Keratinocyte (primary cell): ENCODE data around the gene ANGPT4. TPM values are rescaled to one million over a fixed set of nuclear protein-coding genes. Genes with fewer than 3 reads are reported as not detected.

Experiments
- DNase-seq: peaks from one replicate; pipeline ENCODE4 v3.0.0-alpha.2; 2011; ENCODE audit warnings: low read depth, missing footprints, low spot score
- FAIRE-seq: peaks from 2 replicates; lab custom pipeline; 2011; peaks lifted over from hg19 to GRCh38; lab: Jason Lieb, UNC
- H2AFZ ChIP-seq: 2 replicates; pipeline ENCODE4 v1.6.0; 2012; ENCODE audit warnings: low read length, control low read depth, inconsistent platforms; ENCODE audit not compliant: control insufficient read depth
- H3K27ac ChIP-seq: 2 replicates; pipeline ENCODE4 v1.5.1; 2011; ENCODE audit warnings: low read length; ENCODE audit not compliant: control insufficient read depth, insufficient read depth
- H3K27me3 ChIP-seq: 3 replicates; pipeline ENCODE4 v1.6.0; 2011; ENCODE audit warnings: low read length; ENCODE audit not compliant: control insufficient read depth, insufficient read depth; ENCODE audit errors: extremely low read depth
- H3K36me3 ChIP-seq, 2 experiments: 2 replicates in 1 of 2; 3 replicates in 1 of 2; pipeline ENCODE4 v1.5.1; 2011; ENCODE audit warnings: low read length in 2 of 2, mild to moderate bottlenecking in 1 of 2; ENCODE audit not compliant: control insufficient read depth in 2 of 2, insufficient read depth in 2 of 2; ENCODE audit errors: extremely low read depth in 1 of 2
- H3K4me1 ChIP-seq: 3 replicates; pipeline ENCODE4 v1.5.1; 2011; ENCODE audit warnings: low read length; ENCODE audit not compliant: control insufficient read depth, insufficient read depth; ENCODE audit errors: extremely low read depth
- H3K4me2 ChIP-seq: 3 replicates; pipeline ENCODE4 v1.6.0; 2011; ENCODE audit warnings: low read depth, low read length; ENCODE audit not compliant: control insufficient read depth, insufficient read depth; ENCODE audit errors: extremely low read depth
- H3K4me3 ChIP-seq, 3 experiments: fragments of 200-600 bp in 1 of 3; sonication (generic) in 1 of 3; 2 replicates in 2 of 3; 3 replicates in 1 of 3; pipeline ENCODE4 v1.5.1; 2011 to 2016; ENCODE audit warnings: low read length in 3 of 3, mild to moderate bottlenecking in 3 of 3, control low read depth in 2 of 3, inconsistent platforms in 1 of 3, low read depth in 1 of 3, mixed read lengths in 1 of 3, mixed run types in 1 of 3, moderate library complexity in 1 of 3; ENCODE audit not compliant: control insufficient read depth in 2 of 3, insufficient read depth in 2 of 3; ENCODE audit errors: extremely low read depth in 1 of 3
- H3K79me2 ChIP-seq: 2 replicates; pipeline ENCODE4 v1.6.0; 2012; ENCODE audit warnings: low read length; ENCODE audit not compliant: control insufficient read depth, insufficient read depth
- H3K9ac ChIP-seq: 3 replicates; pipeline ENCODE4 v1.6.0; 2011; ENCODE audit warnings: low read length; ENCODE audit not compliant: control insufficient read depth, insufficient read depth; ENCODE audit errors: extremely low read depth
- H3K9me1 ChIP-seq: 3 replicates; pipeline ENCODE4 v1.6.0; 2011; ENCODE audit warnings: low read length; ENCODE audit not compliant: control insufficient read depth, insufficient read depth; ENCODE audit errors: extremely low read depth
- H3K9me3 ChIP-seq: 2 replicates; pipeline ENCODE4 v1.5.1; 2012; ENCODE audit warnings: low read depth, low read length; ENCODE audit not compliant: control insufficient read depth
- H4K20me1 ChIP-seq: 3 replicates; pipeline ENCODE4 v1.6.0; 2011; ENCODE audit warnings: low read length; ENCODE audit not compliant: control insufficient read depth, insufficient read depth; ENCODE audit errors: extremely low read depth
- CTCF ChIP-seq, 3 experiments: IDR thresholded peaks in 1 of 3; conservative IDR thresholded peaks in 1 of 3; optimal IDR thresholded peaks in 1 of 3; 2 replicates in 2 of 3; 3 replicates in 1 of 3; pipeline versions ENCODE3 to v1.5.1; 2011; ENCODE audit warnings: low read length in 3 of 3, mild to moderate bottlenecking in 3 of 3, moderate library complexity in 2 of 3, control low read depth in 1 of 3, inconsistent platforms in 1 of 3; ENCODE audit not compliant: insufficient read depth in 2 of 3; ENCODE audit errors: extremely low read depth in 1 of 3
- EZH2 ChIP-seq: IDR thresholded peaks from one replicate; pipeline ENCODE4 v1.6.1; 2012; ENCODE audit warnings: inconsistent platforms, mild to moderate bottlenecking, low read length, moderate library complexity
- dilution Hi-C: fragments of 300-500 bp; cut with MboI; formaldehyde crosslinking; loops from one replicate; pipeline ENCODE4 v1.7.0; 2020; ENCODE audit warnings: low sequenced_read_pairs; ENCODE audit not compliant: extremely low pct_ligation_motif_present
- polyA plus RNA-seq, 5 experiments: library from polyadenylated mRNA; depleted of rRNA in 3 of 5; stranded (reverse) in 3 of 5; stranded (forward) in 1 of 5; unstranded in 1 of 5; fragments of >200 nt; gene quantifications; 1 replicate in 1 of 5; 2 replicates in 3 of 5; 3 replicates in 1 of 5; pipeline versions ENCODE4 v1.2.1 to v1.2.3, GENCODE V29; 2011 to 2012; ENCODE audit warnings: missing spikeins in 2 of 5, low read depth in 1 of 5, low replicate concordance in 1 of 5

ANGPT4 gene
- polyA plus RNA-seq, 1 donor (not counting 4 experiments of a cell fraction or from before 2014, with no cell fraction given): not detected

GRCh38 chr20:922781-923180 is 6.6 kb upstream of the ANGPT4 start:
- Histone ChIP-seq H3K79me2 (no peaks in the 10 kb centered on the region), H3K9me3 (no peaks in the 10 kb centered on the region), H3K4me3 (no peak overlapping the region), H3K36me3 (no peaks in the 10 kb centered on the region), H3K4me1 (no peaks in the 10 kb centered on the region), H3K9ac (no peak overlapping the region), H4K20me1 (no peaks in the 10 kb centered on the region), H3K9me1 (no peaks in the 10 kb centered on the region), H3K27me3 (no peaks in the 10 kb centered on the region), H3K27ac (no peak overlapping the region), H3K4me2 (no peak overlapping the region), H2AFZ (no peak overlapping the region)
- DNase-seq (no peak), FAIRE-seq (no peak)
- no peak for TF ChIP-seq EZH2
- no peak for TF ChIP-seq CTCF (optimal IDR thresholded peaks at IDR 0.05 in 1 of 3, IDR thresholded peaks at IDR 0.05 in 1 of 3, conservative IDR thresholded peaks at IDR 0.05 in 1 of 3; ENCODE audit: extremely low read depth in 1 of 3, insufficient read depth in 2 of 3, low read length in 3 of 3)
- dilution Hi-C loops: no loop called here

GRCh38 chr20:921068-921467 is 4.9 kb upstream of the ANGPT4 start:
- no peaks in the 10 kb centered on the region for H3K79me2 ChIP-seq
- no peak overlapping the region for H3K4me3 ChIP-seq
- H3K9me3 ChIP-seq: no peaks in the 10 kb centered on the region
- H4K20me1 ChIP-seq: no peaks in the 10 kb centered on the region
- H3K4me1 ChIP-seq: no peaks in the 10 kb centered on the region
- peaks cover 9% of the 10 kb centered on the region for H3K27me3 ChIP-seq
- H3K27ac ChIP-seq: no peak overlapping the region
- no peak overlapping the region for H3K9ac ChIP-seq
- dilution Hi-C loops: no loop called here
- H3K36me3 ChIP-seq: no peaks in the 10 kb centered on the region
- no peak overlapping the region for H2AFZ ChIP-seq
- FAIRE-seq (no peak), DNase-seq (no peak)
- TF ChIP-seq EZH2 (no peak), CTCF (optimal IDR thresholded peaks at IDR 0.05 in 1 of 3, IDR thresholded peaks at IDR 0.05 in 1 of 3, conservative IDR thresholded peaks at IDR 0.05 in 1 of 3; ENCODE audit: extremely low read depth in 1 of 3, insufficient read depth in 2 of 3, low read length in 3 of 3) (no peak)
- no peak overlapping the region for H3K4me2 ChIP-seq
- no peaks in the 10 kb centered on the region for H3K9me1 ChIP-seq
